Measurements from ENCODE around the gene NPLOC4.

NPLOC4 gene

GRCh38 chr17:81646869-81647600 lies 10.1 kb upstream of the NPLOC4 start:
- H3K4me3 ChIP-seq (ENCODE audit: low read depth, low read length), result no peak overlapping the region
- no peak overlapping the region for H3K9ac ChIP-seq
- peaks cover 6% of the 10 kb centered on the region for H3K27me3 ChIP-seq (ENCODE audit: control insufficient read depth, insufficient read depth, low read length)

GRCh38 chr17:81644976-81645952 lies 8.4 kb upstream of the NPLOC4 start:
- no peaks in the 10 kb centered on the region for H3K9me3 ChIP-seq (ENCODE audit: control insufficient read depth, low read length)
- H2AFZ ChIP-seq, result no peak overlapping the region
- no peaks in the 10 kb centered on the region for H3K4me1 ChIP-seq
- no peak overlapping the region for H3K4me3 ChIP-seq (ENCODE audit: low read depth, low read length)
- peaks cover 6% of the 10 kb centered on the region for H3K27me3 ChIP-seq (ENCODE audit: control insufficient read depth, insufficient read depth, low read length)
- H3K36me3 ChIP-seq (ENCODE audit: control insufficient read depth, insufficient read depth, low read length), result no peaks in the 10 kb centered on the region
- H3K9ac ChIP-seq, result no peak overlapping the region
- H3K27ac ChIP-seq, result no peak overlapping the region
- H3K4me2 ChIP-seq (ENCODE audit: low read length), result no peak overlapping the region
- no peak for TF ChIP-seq CTCF (IDR thresholded peaks at IDR 0.05)
- no peaks in the 10 kb centered on the region for H3K79me2 ChIP-seq

More at GRCh38 chr17:81646869-81647600, 10.1 kb upstream of the NPLOC4 start:
- Histone ChIP-seq H3K4me1 (no peaks in the 10 kb centered on the region), H3K36me3 (ENCODE audit: control insufficient read depth, insufficient read depth, low read length) (no peaks in the 10 kb centered on the region), H2AFZ (no peak overlapping the region), H3K79me2 (no peaks in the 10 kb centered on the region), H3K27ac (no peak overlapping the region), H3K4me2 (ENCODE audit: low read length) (no peak overlapping the region), H3K9me3 (ENCODE audit: control insufficient read depth, low read length) (no peaks in the 10 kb centered on the region)
- TF ChIP-seq CTCF (IDR thresholded peaks at IDR 0.05), result no peak

- Histone ChIP-seq H2AFZ (no peak overlapping the region), H3K9me3 (ENCODE audit: control insufficient read depth, low read length) (no peaks in the 10 kb centered on the region), H3K27ac (no peak overlapping the region), H3K27me3 (ENCODE audit: control insufficient read depth, insufficient read depth, low read length) (peaks cover 6% of the 10 kb centered on the region), H3K79me2 (no peaks in the 10 kb centered on the region), H3K4me2 (ENCODE audit: low read length) (no peak overlapping the region), H3K9ac (no peak overlapping the region), H3K4me1 (no peaks in the 10 kb centered on the region), H3K4me3 (ENCODE audit: low read depth, low read length) (no peak overlapping the region), H3K36me3 (ENCODE audit: control insufficient read depth, insufficient read depth, low read length) (no peaks in the 10 kb centered on the region)
- no peak for TF ChIP-seq CTCF (IDR thresholded peaks at IDR 0.05)
Measured at GRCh38 chr17:81644496-81644895, 7.6 kb upstream of the NPLOC4 start.

GRCh38 chr17:81641825-81642489 lies 5.0 kb upstream of the NPLOC4 start:
- no peak for TF ChIP-seq CTCF (IDR thresholded peaks at IDR 0.05)

More at GRCh38 chr17:81641825-81642489, 5.0 kb upstream of the NPLOC4 start:
- H3K27ac ChIP-seq, result no peak overlapping the region
- no peak overlapping the region for H3K4me2 ChIP-seq (ENCODE audit: low read length)
- no peaks in the 10 kb centered on the region for H3K4me1 ChIP-seq
- no peak overlapping the region for H2AFZ ChIP-seq
- no peak overlapping the region for H3K9ac ChIP-seq
- H3K27me3 ChIP-seq (ENCODE audit: control insufficient read depth, insufficient read depth, low read length), result no peaks in the 10 kb centered on the region
- no peaks in the 10 kb centered on the region for H3K79me2 ChIP-seq
- no peaks in the 10 kb centered on the region for H3K36me3 ChIP-seq (ENCODE audit: control insufficient read depth, insufficient read depth, low read length)
- H3K9me3 ChIP-seq (ENCODE audit: control insufficient read depth, low read length), result no peaks in the 10 kb centered on the region
- no peak overlapping the region for H3K4me3 ChIP-seq (ENCODE audit: low read depth, low read length)
